ENCODE results near the gene ZCCHC24. TPM values are rescaled to one million over a fixed set of nuclear protein-coding genes. Genes with fewer than 3 reads are reported as not detected.

Gene ZCCHC24
- total RNA-seq, 1 experiment from 2014 or later = 3.1 TPM

- no peaks in the 10 kb centered on the region for H3K4me1 Mint-ChIP-seq (ENCODE audit: low read depth, unreplicated experiment)
- H3K27ac Mint-ChIP-seq (ENCODE audit: unreplicated experiment) = no peak overlapping the region
- no peaks in the 10 kb centered on the region for H3K4me1 ChIP-seq
- H3K9me3 Mint-ChIP-seq (ENCODE audit: unreplicated experiment) = no peaks in the 10 kb centered on the region
- DNase-seq = no peak
- no peaks in the 10 kb centered on the region for H3K9me3 ChIP-seq
- TF ChIP-seq CTCF (IDR thresholded peaks at IDR 0.05; ENCODE audit: insufficient read depth in 1 of 2, low read depth in 1 of 2, low read length in 1 of 2, severe bottlenecking in 1 of 2, unreplicated experiment in 1 of 2) = no peak
- no peaks in the 10 kb centered on the region for H3K36me3 ChIP-seq (ENCODE audit: control insufficient read depth, insufficient read depth, low read length)
- POLR2A ChIA-PET = no interaction called here
- no peak overlapping the region for H3K4me3 Mint-ChIP-seq (ENCODE audit: unreplicated experiment)
- H3K36me3 Mint-ChIP-seq (ENCODE audit: insufficient read depth, unreplicated experiment) = no peaks in the 10 kb centered on the region
- H3K27me3 ChIP-seq (replicated peaks; ENCODE audit: control insufficient read depth, insufficient read depth, low read length) = no peaks in the 10 kb centered on the region
- H3K4me3 ChIP-seq (ENCODE audit: low read depth, low read length) = no peak overlapping the region
- H3K27me3 Mint-ChIP-seq (ENCODE audit: insufficient read depth, unreplicated experiment) = no peaks in the 10 kb centered on the region
- CTCF ChIA-PET = interaction anchor here (0.6 kb wide), 1 partner anchor 24 kb away, joined by 3 read pairs; no protein-coding TSS in a partner anchor
- BruUV-seq (replicated peaks) = no TSS peak
- intact Hi-C loops (cut with micrococcal nuclease; ENCODE audit: unreplicated experiment) = no loop called here
These were observed 63.6 kb downstream of the ZCCHC24 start for GRCh38 chr10:79381804-79382221.

- Histone ChIP-seq H3K4me1 (no peaks in the 10 kb centered on the region), H3K27me3 (replicated peaks; ENCODE audit: control insufficient read depth, insufficient read depth, low read length) (no peaks in the 10 kb centered on the region), H3K4me3 (ENCODE audit: low read depth, low read length) (no peak overlapping the region), H3K36me3 (ENCODE audit: control insufficient read depth, insufficient read depth, low read length) (no peaks in the 10 kb centered on the region), H3K9me3 (no peaks in the 10 kb centered on the region)
- H3K27ac Mint-ChIP-seq (ENCODE audit: unreplicated experiment) = no peak overlapping the region
- no peak for DNase-seq
- ChIA-PET CTCF (interaction anchor here (0.6 kb wide), 1 partner anchor 25 kb away, joined by 3 read pairs; no protein-coding TSS in a partner anchor), POLR2A (no interaction called here)
- BruUV-seq (replicated peaks) = no TSS peak
- H3K36me3 Mint-ChIP-seq (ENCODE audit: insufficient read depth, unreplicated experiment) = no peaks in the 10 kb centered on the region
- no peak for TF ChIP-seq CTCF (IDR thresholded peaks at IDR 0.05; ENCODE audit: insufficient read depth in 1 of 2, low read depth in 1 of 2, low read length in 1 of 2, severe bottlenecking in 1 of 2, unreplicated experiment in 1 of 2)
- no peak overlapping the region for H3K4me3 Mint-ChIP-seq (ENCODE audit: unreplicated experiment)
- no peaks in the 10 kb centered on the region for H3K9me3 Mint-ChIP-seq (ENCODE audit: unreplicated experiment)
- intact Hi-C loops (cut with micrococcal nuclease; ENCODE audit: unreplicated experiment) = no loop called here
- no peaks in the 10 kb centered on the region for H3K4me1 Mint-ChIP-seq (ENCODE audit: low read depth, unreplicated experiment)
- H3K27me3 Mint-ChIP-seq (ENCODE audit: insufficient read depth, unreplicated experiment) = no peaks in the 10 kb centered on the region
These were observed 64.3 kb downstream of the ZCCHC24 start for GRCh38 chr10:79380946-79381721.

- no peaks in the 10 kb centered on the region for H3K27me3 ChIP-seq (replicated peaks; ENCODE audit: control insufficient read depth, insufficient read depth, low read length)
- Mint-ChIP-seq H3K4me3 (ENCODE audit: unreplicated experiment) (no peak overlapping the region), H3K27me3 (ENCODE audit: insufficient read depth, unreplicated experiment) (no peaks in the 10 kb centered on the region), H3K9me3 (ENCODE audit: unreplicated experiment) (no peaks in the 10 kb centered on the region), H3K4me1 (ENCODE audit: low read depth, unreplicated experiment) (no peaks in the 10 kb centered on the region), H3K27ac (ENCODE audit: unreplicated experiment) (no peak overlapping the region), H3K36me3 (ENCODE audit: insufficient read depth, unreplicated experiment) (no peaks in the 10 kb centered on the region)
- no peak overlapping the region for H3K4me3 ChIP-seq (ENCODE audit: low read depth, low read length)
- CTCF ChIA-PET = no interaction called here
- no peaks in the 10 kb centered on the region for H3K36me3 ChIP-seq (ENCODE audit: control insufficient read depth, insufficient read depth, low read length)
- no peaks in the 10 kb centered on the region for H3K4me1 ChIP-seq
- H3K9me3 ChIP-seq = no peaks in the 10 kb centered on the region
- DNase-seq = peak in 1 of 2 experiments; percentile 31
- TF ChIP-seq CTCF (IDR thresholded peaks at IDR 0.05; ENCODE audit: insufficient read depth in 1 of 2, low read depth in 1 of 2, low read length in 1 of 2, severe bottlenecking in 1 of 2, unreplicated experiment in 1 of 2) = no peak
- POLR2A ChIA-PET = no interaction called here
- intact Hi-C loops (cut with micrococcal nuclease; ENCODE audit: unreplicated experiment) = no loop called here
- no TSS peak for BruUV-seq (replicated peaks)
These were observed 65.1 kb downstream of the ZCCHC24 start for GRCh38 chr10:79380125-79380945.

All from Caco-2 (cell line).